Hepatocyte (in vitro differentiated cells): Measurements from ENCODE around the gene NOL3. TPM values are rescaled to one million over a fixed set of nuclear protein-coding genes. Genes with fewer than 3 reads are reported as not detected.

Source experiments
- DNase-seq: peaks from one replicate; pipeline ENCODE4 v3.0.0-alpha.2; 2016; ENCODE audit warnings: low spot score
- H2AFZ ChIP-seq: fragments of 200-600 bp; sonication (generic); 2 replicates; pipeline ENCODE4 v1.6.0; 2016; ENCODE audit warnings: antibody characterized with exemption, mild to moderate bottlenecking
- H3K27ac ChIP-seq: fragments of 200-600 bp; sonication (generic); 2 replicates; pipeline ENCODE4 v1.5.1; 2016; ENCODE audit warnings: mild to moderate bottlenecking
- H3K27me3 ChIP-seq: fragments of 200-600 bp; sonication (generic); 2 replicates; pipeline ENCODE4 v1.6.1; 2016
- H3K36me3 ChIP-seq: fragments of 200-600 bp; sonication (generic); replicated peaks from 2 replicates; pipeline ENCODE4 v1.5.1; 2016; ENCODE audit warnings: low read depth; ENCODE audit not compliant: insufficient read depth
- H3K4me1 ChIP-seq: fragments of 200-600 bp; sonication (generic); 2 replicates; pipeline ENCODE4 v1.5.1; 2016; ENCODE audit warnings: mild to moderate bottlenecking, moderate library complexity; ENCODE audit not compliant: insufficient read depth
- H3K4me2 ChIP-seq: fragments of 200-600 bp; sonication (generic); 2 replicates; pipeline ENCODE4 v1.6.0; 2016
- H3K4me3 ChIP-seq: fragments of 200-600 bp; sonication (generic); 2 replicates; pipeline ENCODE4 v1.5.1; 2016; ENCODE audit warnings: mild to moderate bottlenecking
- H3K79me2 ChIP-seq: fragments of 200-600 bp; sonication (generic); 2 replicates; pipeline ENCODE4 v1.6.0; 2017; ENCODE audit warnings: mild to moderate bottlenecking
- H3K9me2 ChIP-seq: fragments of 200-600 bp; sonication (generic); replicated peaks from 2 replicates; pipeline ENCODE4 v1.6.0; 2017; ENCODE audit warnings: mild to moderate bottlenecking; ENCODE audit not compliant: insufficient read depth
- H3K9me3 ChIP-seq: fragments of 200-600 bp; sonication (generic); 2 replicates; pipeline ENCODE4 v1.5.1; 2016; ENCODE audit warnings: low read depth, mild to moderate bottlenecking
- H4K20me1 ChIP-seq: fragments of 200-600 bp; sonication (generic); 2 replicates; pipeline ENCODE4 v1.6.0; 2016; ENCODE audit warnings: mild to moderate bottlenecking; ENCODE audit not compliant: insufficient read depth, poor library complexity, severe bottlenecking
- EZH2 ChIP-seq: fragments of 200-600 bp; sonication (generic); IDR thresholded peaks from 2 replicates; pipeline ENCODE4 v1.6.1; 2016; ENCODE audit warnings: antibody characterized with exemption, mild to moderate bottlenecking, borderline replicate concordance
- EZH2phosphoT487 ChIP-seq: fragments of 200-600 bp; sonication (generic); IDR thresholded peaks from one replicate; pipeline ENCODE4 v1.6.1; 2018; ENCODE audit warnings: antibody characterized with exemption, mild to moderate bottlenecking, low read depth, moderate library complexity; ENCODE audit not compliant: unreplicated experiment, severe bottlenecking
- WGBS: methylation state at CpG from one replicate; pipeline ENCODE4 v1.1.6; 2016; ENCODE audit warnings: low lambda C conversion rate; ENCODE audit errors: missing lambda C conversion rate; 5-methylcytosine and 5-hydroxymethylcytosine counted together
- polyA plus RNA-seq: library from polyadenylated mRNA; unstranded; fragments of >200 nt; fragmentation: Nextera tagmentation; extraction: Ambion mirVana; gene quantifications from 2 replicates; pipeline ENCODE4 v1.2.1, GENCODE V29; 2016
- total RNA-seq: library from RNA; depleted of rRNA; stranded (reverse); fragments of >200 nt; gene quantifications from 2 replicates; pipeline ENCODE4 v1.2.3, GENCODE V29; 2014
- TF ChIP-seq, protein P1 (sequence below): fragments of 200-600 bp; sonication (generic); IDR thresholded peaks from 2 replicates; pipeline ENCODE4 v1.5.1; 2016; ENCODE audit warnings: antibody characterized with exemption, mild to moderate bottlenecking; ENCODE audit not compliant: poor library complexity

NOL3 gene
- total and polyA plus RNA-seq, 2 experiments from 2014 or later = 9.3 to 10.9 TPM

DNA sequence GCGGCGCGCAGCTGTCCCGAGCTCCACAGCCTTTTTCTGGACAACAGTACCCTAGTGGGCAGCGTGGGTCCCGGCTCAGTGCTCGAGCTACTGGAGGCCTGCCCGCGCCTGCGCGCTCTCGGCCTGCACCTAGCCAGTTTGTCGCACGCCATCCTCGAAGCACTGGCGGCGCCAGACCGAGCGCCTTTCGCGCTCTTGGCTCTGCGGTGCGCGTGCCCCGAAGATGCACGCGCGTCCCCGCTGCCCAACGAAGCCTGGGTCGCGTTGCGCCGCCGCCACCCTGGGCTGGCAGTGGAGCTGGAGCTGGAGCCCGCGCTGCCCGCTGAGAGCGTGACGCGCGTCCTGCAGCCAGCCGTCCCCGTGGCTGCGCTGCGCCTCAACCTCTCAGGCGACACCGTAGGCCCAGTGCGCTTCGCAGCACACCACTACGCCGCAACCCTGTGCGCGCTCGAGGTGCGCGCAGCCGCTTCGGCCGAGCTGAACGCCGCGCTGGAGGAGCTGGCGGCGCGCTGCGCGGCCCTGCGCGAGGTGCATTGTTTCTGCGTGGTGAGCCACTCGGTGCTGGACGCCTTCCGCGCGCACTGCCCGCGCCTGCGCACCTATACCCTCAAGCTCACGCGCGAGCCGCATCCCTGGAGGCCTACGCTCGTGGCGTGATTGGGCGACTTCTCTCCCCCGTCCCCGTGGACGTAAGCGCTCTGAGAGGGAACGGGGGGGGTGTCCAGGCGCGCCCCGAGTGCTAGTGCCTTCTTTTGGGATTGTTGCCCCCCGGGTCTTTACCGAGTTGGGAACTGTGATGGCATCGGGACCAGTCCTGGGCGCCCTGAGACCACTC lies 7.0 kb upstream of the NOL3 start:
- H4K20me1 ChIP-seq = peaks cover 4% of the 10 kb centered on the region
- H3K4me2 ChIP-seq = peak overlapping the region; percentile 90
- H3K9me2 ChIP-seq = no peaks in the 10 kb centered on the region
- H3K79me2 ChIP-seq = no peaks in the 10 kb centered on the region
- peak overlapping the region; percentile 28 for H2AFZ ChIP-seq
- H3K27ac ChIP-seq = no peak overlapping the region
- TF ChIP-seq, protein P1, sequence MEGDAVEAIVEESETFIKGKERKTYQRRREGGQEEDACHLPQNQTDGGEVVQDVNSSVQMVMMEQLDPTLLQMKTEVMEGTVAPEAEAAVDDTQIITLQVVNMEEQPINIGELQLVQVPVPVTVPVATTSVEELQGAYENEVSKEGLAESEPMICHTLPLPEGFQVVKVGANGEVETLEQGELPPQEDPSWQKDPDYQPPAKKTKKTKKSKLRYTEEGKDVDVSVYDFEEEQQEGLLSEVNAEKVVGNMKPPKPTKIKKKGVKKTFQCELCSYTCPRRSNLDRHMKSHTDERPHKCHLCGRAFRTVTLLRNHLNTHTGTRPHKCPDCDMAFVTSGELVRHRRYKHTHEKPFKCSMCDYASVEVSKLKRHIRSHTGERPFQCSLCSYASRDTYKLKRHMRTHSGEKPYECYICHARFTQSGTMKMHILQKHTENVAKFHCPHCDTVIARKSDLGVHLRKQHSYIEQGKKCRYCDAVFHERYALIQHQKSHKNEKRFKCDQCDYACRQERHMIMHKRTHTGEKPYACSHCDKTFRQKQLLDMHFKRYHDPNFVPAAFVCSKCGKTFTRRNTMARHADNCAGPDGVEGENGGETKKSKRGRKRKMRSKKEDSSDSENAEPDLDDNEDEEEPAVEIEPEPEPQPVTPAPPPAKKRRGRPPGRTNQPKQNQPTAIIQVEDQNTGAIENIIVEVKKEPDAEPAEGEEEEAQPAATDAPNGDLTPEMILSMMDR = no peak
- TF ChIP-seq EZH2phosphoT487 (no peak), EZH2 (peak; percentile 23)
- H3K27me3 ChIP-seq = peaks cover 70% of the 10 kb centered on the region
- no peak overlapping the region for H3K4me3 ChIP-seq
- H3K4me1 ChIP-seq = peaks cover 40% of the 10 kb centered on the region
- DNase-seq = no peak
- H3K9me3 ChIP-seq = no peaks in the 10 kb centered on the region
- WGBS = 4% methylated on average over 95 of the region's 99 CpGs
- no peaks in the 10 kb centered on the region for H3K36me3 ChIP-seq

DNA sequence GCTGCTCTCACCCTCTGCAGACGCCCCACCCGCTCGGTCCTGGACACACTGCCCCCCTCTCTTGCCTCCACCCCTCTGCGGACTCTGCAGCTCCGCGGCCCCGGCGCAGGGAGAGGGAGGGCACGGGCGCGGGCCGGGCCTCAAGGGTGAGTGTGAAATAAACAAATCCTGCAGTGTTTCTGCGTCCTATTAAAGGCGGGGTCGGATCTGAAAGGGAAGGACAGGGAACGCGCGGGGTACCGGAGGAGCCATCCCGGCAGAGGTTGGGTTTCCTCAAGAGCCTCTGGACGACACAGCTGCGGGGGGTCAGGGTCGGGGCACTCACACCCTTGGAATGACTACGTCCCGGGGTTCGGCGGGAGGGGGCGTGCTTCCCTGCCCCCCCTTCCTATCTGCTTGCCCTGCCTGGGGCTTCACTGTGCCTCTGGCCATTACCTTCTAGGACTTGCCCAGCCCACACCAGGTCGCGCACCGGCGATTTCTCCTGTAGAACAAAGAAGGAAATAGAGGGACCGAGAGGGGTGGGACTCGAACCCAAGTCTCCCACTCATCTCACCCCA lies 6.3 kb upstream of the NOL3 start:
- Histone ChIP-seq H2AFZ (no peak overlapping the region), H3K4me3 (no peak overlapping the region), H3K4me1 (peaks cover 38% of the 10 kb centered on the region), H3K9me3 (no peaks in the 10 kb centered on the region), H3K27ac (no peak overlapping the region), H3K79me2 (no peaks in the 10 kb centered on the region), H3K9me2 (no peaks in the 10 kb centered on the region), H3K36me3 (no peaks in the 10 kb centered on the region), H4K20me1 (peaks cover 4% of the 10 kb centered on the region), H3K27me3 (peaks cover 75% of the 10 kb centered on the region), H3K4me2 (peak overlapping the region; percentile 90)
- TF ChIP-seq EZH2 (peak; percentile 6), EZH2phosphoT487 (no peak)
- TF ChIP-seq, protein P1 = no peak
- no peak for DNase-seq
- WGBS = 2% methylated on average over 27 of the region's 34 CpGs

GRCh38 chr16:67164599-67165061 lies 5.7 kb upstream of the NOL3 start, which contains the start of gene HSF4:
Gene HSF4, plus strand, starts transcription at chr16:67164745. Its CDS starts 67 bp downstream, at chr16:67164812.
- peaks cover 4% of the 10 kb centered on the region for H4K20me1 ChIP-seq
- no peaks in the 10 kb centered on the region for H3K36me3 ChIP-seq
- H3K27ac ChIP-seq = no peak within 1 kb of the TSS
- no peaks in the 10 kb centered on the region for H3K9me3 ChIP-seq
- H3K4me2 ChIP-seq = peak within 1 kb of the TSS; percentile 90
- H3K4me1 ChIP-seq = peaks cover 41% of the 10 kb centered on the region
- peaks cover 75% of the 10 kb centered on the region for H3K27me3 ChIP-seq
- peak; percentile 40 for TF ChIP-seq EZH2
- TF ChIP-seq EZH2phosphoT487 = peak; percentile 52
- TF ChIP-seq, protein P1 = no peak
- no peaks in the 10 kb centered on the region for H3K9me2 ChIP-seq
- no peaks in the 10 kb centered on the region for H3K79me2 ChIP-seq
- no peak within 1 kb of the TSS for H3K4me3 ChIP-seq
- peak within 1 kb of the TSS; percentile 26 for H2AFZ ChIP-seq
- peak; percentile 59 for DNase-seq
- WGBS = 4% methylated on average over 40 of the region's 41 CpGs
